Bronchial smooth muscle cell (primary cell): Measurements from ENCODE around the gene DNAI1. TPM values are rescaled to one million over a fixed set of nuclear protein-coding genes. Genes with fewer than 3 reads are reported as not detected.

Source experiments
- total RNA-seq: library from RNA; depleted of rRNA; stranded (reverse); fragments of >200 nt; gene quantifications from 2 replicates; pipeline ENCODE4 v1.2.1, GENCODE V29; 2014

DNAI1 gene
- 0.34 TPM in 1 of 2 replicates, not detected in the other for total RNA-seq

GRCh38 chr9:34458013-34458958, at the start of gene DNAI1, which contains the start of gene FAM219A:
Gene DNAI1 (plus strand): TSS chr9:34458805. CDS start chr9:34459006, 201 bp downstream.
Gene FAM219A (minus strand): TSS chr9:34458570. CDS start chr9:34458263, 307 bp downstream.

GRCh38 chr9:34522971-34523797, 64.6 kb downstream of the DNAI1 start, which contains the start of gene ENHO:
Gene ENHO (minus strand): TSS chr9:34522990. CDS start chr9:34521695, 1,295 bp downstream.

Other genes starting within 250 kb of the DNAI1 start
- gene KIF24, start 129.5 kb upstream of the DNAI1 start, total RNA-seq, result 0.17 and 0.63 TPM in 2 replicates
- 51.0 and 55.0 TPM in 2 replicates for gene NUDT2, start 129.2 kb upstream of the DNAI1 start, total RNA-seq
- 0.43 and 0.63 TPM in 2 replicates for gene MYORG, start 81.9 kb upstream of the DNAI1 start, total RNA-seq
- gene FAM219A, start 235 bp upstream of the DNAI1 start, total RNA-seq, result 2.8 and 3.5 TPM in 2 replicates
- 0.16 and 0.26 TPM in 2 replicates for gene ENHO, start 64.2 kb downstream of the DNAI1 start, total RNA-seq
- not detected in 2 replicates for gene CNTFR, start 130.9 kb downstream of the DNAI1 start, total RNA-seq
- gene RPP25L, start 153.3 kb downstream of the DNAI1 start, total RNA-seq, result 22.2 and 24.9 TPM in 2 replicates
- 160 and 173 TPM in 2 replicates for gene DCTN3, start 161.7 kb downstream of the DNAI1 start, total RNA-seq
- gene ARID3C, start 170.3 kb downstream of the DNAI1 start, total RNA-seq, result not detected in 2 replicates
- gene SIGMAR1, start 179.0 kb downstream of the DNAI1 start, total RNA-seq, result 34.8 and 34.9 TPM in 2 replicates
- gene GALT, start 187.9 kb downstream of the DNAI1 start, total RNA-seq, result 34.5 and 41.1 TPM in 2 replicates
- 14.0 and 16.3 TPM in 2 replicates for gene IL11RA, start 193.4 kb downstream of the DNAI1 start, total RNA-seq
- 0.09 TPM in 1 of 2 replicates, not detected in the other for gene CCL27, start 203.9 kb downstream of the DNAI1 start, total RNA-seq
- gene CCL19, start 232.5 kb downstream of the DNAI1 start, total RNA-seq, result not detected in 2 replicates